Cardiac muscle cell (in vitro differentiated cells and primary cell): ENCODE results near the gene ZFYVE28. TPM values are rescaled to one million over a fixed set of nuclear protein-coding genes. Genes with fewer than 3 reads are reported as not detected.

Experiments
- DNase-seq, 2 donors: peaks; one replicate each; pipeline versions ENCODE4 v3.0.0 to v3.0.0-alpha.2; 2010 to 2017; ENCODE audit warnings: low read depth in 1 of 2, low spot score in 1 of 2
- H3K27ac ChIP-seq: fragments of 200-600 bp; sonication (generic); 2 replicates; pipeline ENCODE4 v1.5.1; 2016
- H3K27me3 ChIP-seq: fragments of 200-600 bp; sonication (generic); 2 replicates; pipeline ENCODE4 v1.6.0; 2016; ENCODE audit warnings: control low read depth
- H3K36me3 ChIP-seq: fragments of 200-600 bp; sonication (generic); 2 replicates; pipeline ENCODE4 v1.5.1; 2016; ENCODE audit warnings: control low read depth
- H3K4me1 ChIP-seq: fragments of 200-600 bp; sonication (generic); 2 replicates; pipeline ENCODE4 v1.8.1; 2017; ENCODE audit warnings: low read depth, mild to moderate bottlenecking, mixed run types
- H3K4me3 ChIP-seq: fragments of 200-600 bp; sonication (generic); 2 replicates; pipeline ENCODE4 v1.5.1; 2016; ENCODE audit warnings: mild to moderate bottlenecking
- H3K9me3 ChIP-seq: fragments of 200-600 bp; sonication (generic); 2 replicates; pipeline ENCODE4 v1.5.1; 2017; ENCODE audit warnings: low read depth, mild to moderate bottlenecking, control low read depth
- polyA plus RNA-seq: library from polyadenylated mRNA; unstranded; fragments of >200 nt; fragmentation: Nextera tagmentation; extraction: Ambion mirVana; gene quantifications from 2 replicates; pipeline ENCODE4 v1.2.1, GENCODE V29; 2016
- total RNA-seq: library from RNA; depleted of rRNA; stranded (reverse); fragments of >200 nt; gene quantifications from 2 replicates; pipeline ENCODE4 v1.2.3, GENCODE V29; 2016
- TF ChIP-seq, protein P1 (sequence below): IDR thresholded peaks from 2 replicates; pipeline ENCODE4 v1.5.1; 2012; ENCODE audit warnings: low read depth, mild to moderate bottlenecking, low read length

ZFYVE28 gene
- total and polyA plus RNA-seq, 2 experiments from 2014 or later: 1.3 to 4.0 TPM

DNA sequence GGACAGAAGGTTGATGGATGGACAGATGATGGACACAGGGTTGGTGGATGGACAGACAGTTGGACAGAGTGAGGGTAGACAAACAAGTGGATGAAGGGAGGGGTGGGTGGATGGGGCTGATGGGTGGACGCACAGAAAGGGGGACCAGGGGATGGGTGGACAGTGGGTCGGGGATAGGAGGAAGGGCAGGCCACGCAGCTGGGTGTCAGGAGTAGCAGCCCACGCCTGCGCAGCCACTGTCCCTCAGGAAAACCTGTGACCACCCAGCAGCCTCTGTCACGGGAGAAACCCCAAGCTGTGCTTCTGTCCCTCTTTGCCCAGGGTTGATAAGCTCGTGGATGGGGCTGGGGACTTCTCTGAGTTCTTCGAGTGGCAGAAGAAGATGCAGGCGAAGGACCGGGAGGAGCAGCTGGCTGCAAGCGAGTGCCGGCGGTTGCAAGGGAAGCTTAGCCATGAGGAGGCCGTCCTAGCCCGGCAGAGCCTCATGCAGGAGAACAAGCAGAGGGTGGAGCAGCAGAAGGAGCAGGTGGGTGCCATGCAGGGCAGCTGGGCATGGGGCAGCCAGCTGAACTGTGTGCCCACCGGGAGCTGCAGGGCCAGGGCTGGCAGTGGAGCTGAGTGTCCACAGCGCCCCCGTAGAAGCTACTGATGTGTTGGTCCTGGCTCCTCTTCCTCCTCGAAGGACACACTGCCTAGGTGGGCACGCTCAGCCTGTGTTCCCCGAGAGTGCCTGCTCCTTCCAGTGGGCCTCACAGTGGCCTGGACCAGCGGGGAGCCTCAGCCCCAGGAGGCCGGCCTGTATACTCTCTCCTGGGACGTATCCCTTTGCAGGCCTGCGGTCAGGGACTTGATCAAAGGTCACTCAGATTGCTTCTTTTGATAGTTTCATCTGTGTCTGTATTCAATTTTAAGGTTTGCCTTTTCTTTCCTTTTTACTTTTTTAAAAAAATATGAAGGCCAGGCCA lies 33.7 kb upstream of the ZFYVE28 start:
- Histone ChIP-seq H3K4me1 (no peaks in the 10 kb centered on the region), H3K4me3 (no peak overlapping the region), H3K36me3 (no peaks in the 10 kb centered on the region), H3K9me3 (no peaks in the 10 kb centered on the region), H3K27ac (no peak overlapping the region), H3K27me3 (no peaks in the 10 kb centered on the region)
- TF ChIP-seq, protein P1, sequence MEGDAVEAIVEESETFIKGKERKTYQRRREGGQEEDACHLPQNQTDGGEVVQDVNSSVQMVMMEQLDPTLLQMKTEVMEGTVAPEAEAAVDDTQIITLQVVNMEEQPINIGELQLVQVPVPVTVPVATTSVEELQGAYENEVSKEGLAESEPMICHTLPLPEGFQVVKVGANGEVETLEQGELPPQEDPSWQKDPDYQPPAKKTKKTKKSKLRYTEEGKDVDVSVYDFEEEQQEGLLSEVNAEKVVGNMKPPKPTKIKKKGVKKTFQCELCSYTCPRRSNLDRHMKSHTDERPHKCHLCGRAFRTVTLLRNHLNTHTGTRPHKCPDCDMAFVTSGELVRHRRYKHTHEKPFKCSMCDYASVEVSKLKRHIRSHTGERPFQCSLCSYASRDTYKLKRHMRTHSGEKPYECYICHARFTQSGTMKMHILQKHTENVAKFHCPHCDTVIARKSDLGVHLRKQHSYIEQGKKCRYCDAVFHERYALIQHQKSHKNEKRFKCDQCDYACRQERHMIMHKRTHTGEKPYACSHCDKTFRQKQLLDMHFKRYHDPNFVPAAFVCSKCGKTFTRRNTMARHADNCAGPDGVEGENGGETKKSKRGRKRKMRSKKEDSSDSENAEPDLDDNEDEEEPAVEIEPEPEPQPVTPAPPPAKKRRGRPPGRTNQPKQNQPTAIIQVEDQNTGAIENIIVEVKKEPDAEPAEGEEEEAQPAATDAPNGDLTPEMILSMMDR: no peak
- DNase-seq: no peak

DNA sequence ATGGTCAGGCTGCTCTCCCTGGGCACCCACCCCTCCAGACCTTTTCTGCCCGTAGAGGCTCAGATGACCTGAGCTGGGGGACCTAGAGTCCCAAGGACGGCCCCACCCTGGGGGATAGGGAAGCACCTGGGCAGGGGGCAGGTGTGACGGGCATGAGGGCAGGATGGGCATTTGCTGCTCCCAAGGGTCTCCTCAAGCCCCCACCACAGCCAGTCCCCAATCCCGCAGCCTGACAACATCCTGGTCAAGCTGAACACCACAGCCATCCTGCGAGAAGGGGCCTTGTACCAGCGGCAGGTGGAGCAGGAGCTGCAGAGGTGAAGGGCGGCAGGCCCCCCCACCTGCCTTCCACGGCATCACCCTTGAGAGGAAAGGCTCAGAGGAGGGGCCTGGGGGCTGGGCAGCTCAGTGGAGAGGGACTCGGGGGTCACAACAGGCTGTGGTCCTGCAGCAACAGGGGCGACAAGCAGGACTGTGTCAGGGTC lies 32.6 kb upstream of the ZFYVE28 start:
- TF ChIP-seq, protein P1: no peak
- H3K4me3 ChIP-seq: no peak overlapping the region
- H3K4me1 ChIP-seq: no peaks in the 10 kb centered on the region
- no peaks in the 10 kb centered on the region for H3K27me3 ChIP-seq
- no peaks in the 10 kb centered on the region for H3K36me3 ChIP-seq
- DNase-seq: no peak
- no peak overlapping the region for H3K27ac ChIP-seq
- no peaks in the 10 kb centered on the region for H3K9me3 ChIP-seq

DNA sequence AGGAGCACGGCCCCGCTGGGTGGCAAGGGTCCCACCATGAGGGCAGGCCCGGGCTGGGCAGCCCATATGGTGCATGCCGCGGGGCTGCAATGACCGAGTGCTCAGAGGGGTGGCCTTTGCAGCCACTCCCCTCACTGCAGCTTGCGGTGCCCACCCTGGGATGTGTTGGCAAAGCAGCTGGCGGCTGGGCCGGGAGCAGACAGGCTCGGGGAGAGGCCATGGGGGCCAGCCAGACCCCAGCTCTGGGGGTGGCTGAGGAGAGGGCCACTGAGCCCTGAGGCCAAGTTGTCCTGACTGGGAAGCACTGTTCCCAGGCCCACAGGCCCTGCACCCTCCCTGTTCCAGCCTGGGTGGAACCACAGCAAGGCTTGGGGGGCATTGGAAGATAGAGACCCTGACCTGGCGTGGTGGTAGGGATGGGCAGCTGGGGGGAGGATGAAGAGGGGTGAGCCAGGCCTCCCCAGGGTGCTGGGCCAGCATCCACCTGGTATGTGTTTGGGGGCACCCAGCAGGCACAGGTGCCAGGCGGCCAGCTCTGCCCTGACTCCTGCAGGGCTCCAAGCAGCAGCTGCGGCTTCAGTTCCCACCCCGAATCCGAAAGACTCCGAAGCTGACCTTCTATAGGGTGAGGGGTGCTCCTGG lies 32.1 kb upstream of the ZFYVE28 start:
- Histone ChIP-seq H3K27me3 (no peaks in the 10 kb centered on the region), H3K36me3 (no peaks in the 10 kb centered on the region), H3K27ac (no peak overlapping the region), H3K4me3 (no peak overlapping the region), H3K4me1 (no peaks in the 10 kb centered on the region), H3K9me3 (no peaks in the 10 kb centered on the region)
- DNase-seq: no peak
- TF ChIP-seq, protein P1: no peak

DNA sequence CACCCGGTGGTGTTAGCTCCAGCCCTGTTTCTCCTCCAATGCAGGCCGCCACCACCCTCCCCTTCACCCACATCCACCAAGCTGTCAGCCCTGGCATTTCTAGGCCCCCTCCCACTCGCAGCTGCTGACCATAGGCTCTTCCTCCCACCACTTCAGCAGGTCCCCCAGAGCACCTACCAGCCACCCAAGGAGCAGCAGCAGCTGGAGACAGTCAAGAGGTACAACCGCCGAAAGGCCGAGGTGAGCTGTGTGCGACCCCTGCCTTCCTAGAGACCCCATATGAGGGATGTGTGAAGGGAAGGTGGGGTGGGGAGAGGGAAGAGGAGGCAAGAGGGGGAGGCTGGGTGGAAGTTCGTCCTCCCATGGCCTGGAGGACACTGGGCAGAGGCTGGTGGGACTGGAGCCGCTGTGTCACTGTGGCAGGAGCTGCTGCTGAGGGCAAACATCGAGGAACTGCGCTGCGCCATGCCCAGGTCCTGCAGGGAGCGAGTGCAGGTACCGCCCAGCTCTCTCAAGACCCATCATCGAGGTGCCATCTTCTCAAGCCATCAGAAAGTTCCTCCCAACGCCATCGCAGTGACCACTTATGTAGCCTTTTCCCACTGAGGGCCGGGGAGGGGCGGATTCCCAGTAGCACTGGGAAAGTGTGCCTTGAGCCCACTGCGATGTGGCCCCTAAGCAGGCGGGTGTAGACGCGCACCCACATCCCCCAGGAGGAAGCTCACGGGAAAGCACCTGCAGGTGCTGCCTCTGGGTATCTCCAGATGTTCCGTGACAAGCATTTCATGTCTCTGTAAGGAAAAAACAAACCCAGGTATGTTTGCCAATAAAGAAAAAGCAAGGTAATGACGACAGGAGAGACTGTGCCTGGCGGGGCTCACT lies 31.3 kb upstream of the ZFYVE28 start:
- TF ChIP-seq, protein P1: no peak
- Histone ChIP-seq H3K27ac (no peak overlapping the region), H3K27me3 (no peaks in the 10 kb centered on the region), H3K4me3 (no peak overlapping the region), H3K9me3 (no peaks in the 10 kb centered on the region), H3K4me1 (no peaks in the 10 kb centered on the region), H3K36me3 (no peaks in the 10 kb centered on the region)
- no peak for DNase-seq

DNA sequence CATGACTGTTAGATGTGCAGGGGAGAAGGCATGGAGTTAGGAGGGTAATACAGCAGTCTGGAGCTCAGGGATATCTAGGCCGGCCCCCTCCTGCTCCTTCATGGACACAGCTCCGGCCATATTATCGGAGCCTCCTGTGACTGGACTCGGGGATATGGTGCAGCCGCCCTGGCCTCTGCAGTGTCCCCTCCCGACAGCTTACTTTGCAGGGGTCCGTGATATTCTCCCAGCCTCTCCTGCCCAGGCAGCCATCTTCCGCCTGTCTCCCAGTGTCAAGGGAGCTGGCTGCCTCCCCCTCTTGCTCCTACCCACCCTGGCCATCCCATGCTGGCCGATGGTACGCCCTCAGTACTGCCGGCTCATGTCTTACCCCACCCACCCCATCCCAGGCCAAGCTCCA lies 30.6 kb upstream of the ZFYVE28 start:
- H3K27ac ChIP-seq: no peak overlapping the region
- H3K4me3 ChIP-seq: no peak overlapping the region
- no peaks in the 10 kb centered on the region for H3K36me3 ChIP-seq
- no peaks in the 10 kb centered on the region for H3K9me3 ChIP-seq
- no peak for DNase-seq
- no peaks in the 10 kb centered on the region for H3K27me3 ChIP-seq
- TF ChIP-seq, protein P1: no peak
- no peaks in the 10 kb centered on the region for H3K4me1 ChIP-seq
